HepG2 (cell line): Measurements from ENCODE around the gene PRM3. TPM values are rescaled to one million over a fixed set of nuclear protein-coding genes. Genes with fewer than 3 reads are reported as not detected.
A peak's percentile ranks its signal among the peaks of the same experiment; 100 is the strongest.

Source experiments
- CHD2 ChIP-seq: IDR thresholded peaks from 2 replicates; pipeline ENCODE4 v1.6.1; 2011; ENCODE audit warnings: low read depth, low read length, improper control_type of control experiment
- CREBL2 ChIP-seq: sonication (generic); formaldehyde crosslinking; IDR thresholded peaks from 2 replicates; pipeline ENCODE4 v1.8.1; 2023; ENCODE audit warnings: missing genetic modification reagents, mild to moderate bottlenecking, borderline replicate concordance
- EED ChIP-seq: sonication (generic); formaldehyde crosslinking; IDR thresholded peaks from 2 replicates; pipeline ENCODE4 v1.5.0; 2020; ENCODE audit warnings: mild to moderate bottlenecking, missing genetic modification reagents
- IKZF4 ChIP-seq: sonication (generic); formaldehyde crosslinking; IDR thresholded peaks from 2 replicates; pipeline ENCODE4 v1.5.1; 2020; ENCODE audit warnings: borderline replicate concordance, mild to moderate bottlenecking, low read depth, missing genetic modification reagents; ENCODE audit errors: not compliant biosample characterization
- KAT2B ChIP-seq: fragments of 150-350 bp; IDR thresholded peaks from 2 replicates; pipeline ENCODE4 v1.6.1; 2014; ENCODE audit warnings: low read depth, low read length, borderline replicate concordance
- MAX ChIP-seq: IDR thresholded peaks from 2 replicates; pipeline ENCODE4 v1.6.1; 2012; ENCODE audit warnings: inconsistent platforms
- MLLT10 ChIP-seq: sonication (generic); formaldehyde crosslinking; IDR thresholded peaks from 2 replicates; pipeline ENCODE4 v1.4.0; 2020; ENCODE audit warnings: missing genetic modification reagents
- MXD1 ChIP-seq: sonication (generic); formaldehyde crosslinking; IDR thresholded peaks from 2 replicates; pipeline ENCODE4 v1.4.0; 2020; ENCODE audit warnings: mild to moderate bottlenecking, missing genetic modification reagents
- PHF8 ChIP-seq: sonication (generic); formaldehyde crosslinking; IDR thresholded peaks from 2 replicates; pipeline ENCODE4 v1.5.0; 2020; ENCODE audit warnings: missing genetic modification reagents
- PRDM10 ChIP-seq: sonication (generic); formaldehyde crosslinking; IDR thresholded peaks from 2 replicates; pipeline ENCODE4 v1.4.0; 2020; ENCODE audit warnings: low read depth, missing genetic modification reagents
- RBM22 ChIP-seq: fragments of 200-400 bp; formaldehyde crosslinking; optimal IDR thresholded peaks from 2 replicates; pipeline ENCODE3; 2017; ENCODE audit warnings: mild to moderate bottlenecking, low read length, moderate library complexity
- ZHX2 ChIP-seq, 2 experiments: sonication (generic) in 1 of 2; formaldehyde crosslinking in 1 of 2; IDR thresholded peaks; 2 replicates each; pipeline versions ENCODE4 v1.6.1 to v1.9.0; 2014 to 2022; ENCODE audit warnings: antibody characterized with exemption in 1 of 2, borderline replicate concordance in 1 of 2, inconsistent platforms in 1 of 2, low read depth in 1 of 2, missing genetic modification reagents in 1 of 2
- ZIK1 ChIP-seq: sonication (generic); formaldehyde crosslinking; IDR thresholded peaks from 2 replicates; pipeline ENCODE4 v1.5.0; 2020; ENCODE audit warnings: mild to moderate bottlenecking, low read depth, missing genetic modification reagents, borderline replicate concordance
- ZNF20 ChIP-seq: sonication (generic); formaldehyde crosslinking; IDR thresholded peaks from 2 replicates; pipeline ENCODE4 v1.4.0; 2020; ENCODE audit warnings: mild to moderate bottlenecking, moderate library complexity, missing genetic modification reagents
- ZNF256 ChIP-seq: sonication (generic); formaldehyde crosslinking; conservative IDR thresholded peaks from 2 replicates; pipeline ENCODE4 v1.4.0; 2020; ENCODE audit warnings: missing genetic modification reagents
- ZNF44 ChIP-seq: sonication (generic); formaldehyde crosslinking; IDR thresholded peaks from 2 replicates; pipeline ENCODE4 v1.5.1; 2020; ENCODE audit warnings: mild to moderate bottlenecking, missing genetic modification reagents
- ZNF761 ChIP-seq: sonication (generic); formaldehyde crosslinking; conservative IDR thresholded peaks from 2 replicates; pipeline ENCODE4 v1.4.0; 2020; ENCODE audit warnings: mild to moderate bottlenecking, missing genetic modification reagents
- ZSCAN29 ChIP-seq: sonication (generic); formaldehyde crosslinking; conservative IDR thresholded peaks from 2 replicates; pipeline ENCODE4 v1.4.0; 2020; ENCODE audit warnings: mild to moderate bottlenecking, missing genetic modification reagents
- polyA plus RNA-seq, 8 experiments: library from polyadenylated mRNA; depleted of rRNA in 3 of 8; stranded (reverse) in 7 of 8; unstranded in 1 of 8; fragments of >200 nt; fragmentation: Illumina TruSeq in 4 of 8; extraction: Trizol in 4 of 8; gene quantifications; 2 replicates each; pipeline versions ENCODE4 v1.2.1 to v1.2.3, GENCODE V29; 2011 to 2016; ENCODE audit warnings: low read depth in 4 of 8, missing spikeins in 1 of 8, mixed read lengths in 1 of 8; ENCODE audit not compliant: insufficient read depth in 1 of 8
- total RNA-seq, 5 experiments: library from RNA; depleted of rRNA; stranded (reverse); fragments of >200 nt; fragmentation: Illumina TruSeq; extraction: Trizol; gene quantifications; 2 replicates each; pipeline ENCODE4 v1.2.3, GENCODE V29; 2016; ENCODE audit warnings: low read depth in 1 of 5

Gene PRM3
- total and polyA plus RNA-seq, 2 of the 13 experiments (the other 11 are each of a cell fraction or from before 2014, with no cell fraction given), result not detected

GRCh38 chr16:11312718-11313492, 39.5 kb upstream of the PRM3 start (continued):
- peak; percentile 87; the same call in 1 of the 2 replicates for TF ChIP-seq ZNF44
- TF ChIP-seq ZNF20 (CRISPR knock-in tag), result no peak
- TF ChIP-seq ZHX2 (IDR thresholded peaks at IDR 0.05; ENCODE audit: low read depth), result no peak
- no peak for TF ChIP-seq ZHX2 (CRISPR knock-in tag; IDR thresholded peaks at IDR 0.05; ENCODE audit: borderline replicate concordance)
- TF ChIP-seq CHD2, result no peak
- TF ChIP-seq MAX, result peak; percentile 83
- 0 out of 2 replicates have a peak, but pooled peaks have one; percentile 7 for TF ChIP-seq PRDM10 (CRISPR knock-in tag)
- TF ChIP-seq ZSCAN29 (CRISPR knock-in tag), result peak; percentile 12; the same call in 1 of the 2 replicates
- TF ChIP-seq PHF8 (CRISPR knock-in tag), result no peak; the same call in 1 of the 2 replicates
- no peak for TF ChIP-seq ZIK1
- TF ChIP-seq RBM22, result no peak
- 0 out of 2 replicates have a peak, but pooled peaks have one; percentile 64 for TF ChIP-seq CREBL2 (CRISPR knock-in tag)
- TF ChIP-seq MLLT10 (CRISPR knock-in tag), result no peak
- TF ChIP-seq ZNF256 (CRISPR knock-in tag), result peak; percentile 45; the same call in 1 of the 2 replicates
- TF ChIP-seq KAT2B, result no peak
- no peak for TF ChIP-seq EED
- 0 out of 2 replicates have a peak, but pooled peaks have one; percentile 18 for TF ChIP-seq MXD1
- peak; percentile 77 for TF ChIP-seq IKZF4
- no peak for TF ChIP-seq ZNF761 (CRISPR knock-in tag)
